ENCODE data around the gene LAMTOR4.
"Not testable (repeated sequence)": the region's sequence is repeated elsewhere in the genome, so short reads cannot be mapped to it uniquely, and the experiment has no call there.

LAMTOR4 gene

DNA sequence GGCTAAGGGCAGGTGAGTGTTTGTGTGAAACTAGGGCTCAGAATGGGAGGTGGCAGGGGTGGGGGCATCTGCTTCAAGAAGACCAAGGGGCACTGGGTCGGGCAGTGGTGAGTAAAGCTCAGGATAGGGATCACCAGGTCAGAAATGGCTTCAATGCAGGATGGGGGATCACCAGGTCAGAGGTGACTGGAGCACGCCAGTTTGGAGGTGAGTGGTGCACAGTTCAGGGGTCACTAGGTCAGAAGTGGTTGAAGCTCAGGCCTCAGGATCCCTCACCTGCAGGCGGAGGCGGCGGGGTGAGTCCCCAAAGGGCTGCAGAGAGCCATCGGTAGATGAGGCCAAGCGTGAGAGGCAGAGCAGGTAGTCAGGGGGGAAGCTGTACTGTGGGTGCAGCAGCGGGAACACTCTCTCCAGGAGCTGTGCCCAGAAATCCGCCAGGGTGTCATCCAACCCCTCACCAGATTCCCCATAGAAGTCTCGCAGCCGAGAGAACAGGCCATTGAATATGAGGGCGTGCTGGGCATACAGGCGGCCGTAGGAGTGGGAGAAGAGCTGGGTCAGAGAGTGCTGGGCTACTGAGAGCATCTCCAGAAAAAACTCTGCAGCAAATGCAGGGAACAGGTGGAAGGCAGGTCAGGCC lies 26.7 kb downstream of the LAMTOR4 start:
- TF ChIP-seq, protein P1, sequence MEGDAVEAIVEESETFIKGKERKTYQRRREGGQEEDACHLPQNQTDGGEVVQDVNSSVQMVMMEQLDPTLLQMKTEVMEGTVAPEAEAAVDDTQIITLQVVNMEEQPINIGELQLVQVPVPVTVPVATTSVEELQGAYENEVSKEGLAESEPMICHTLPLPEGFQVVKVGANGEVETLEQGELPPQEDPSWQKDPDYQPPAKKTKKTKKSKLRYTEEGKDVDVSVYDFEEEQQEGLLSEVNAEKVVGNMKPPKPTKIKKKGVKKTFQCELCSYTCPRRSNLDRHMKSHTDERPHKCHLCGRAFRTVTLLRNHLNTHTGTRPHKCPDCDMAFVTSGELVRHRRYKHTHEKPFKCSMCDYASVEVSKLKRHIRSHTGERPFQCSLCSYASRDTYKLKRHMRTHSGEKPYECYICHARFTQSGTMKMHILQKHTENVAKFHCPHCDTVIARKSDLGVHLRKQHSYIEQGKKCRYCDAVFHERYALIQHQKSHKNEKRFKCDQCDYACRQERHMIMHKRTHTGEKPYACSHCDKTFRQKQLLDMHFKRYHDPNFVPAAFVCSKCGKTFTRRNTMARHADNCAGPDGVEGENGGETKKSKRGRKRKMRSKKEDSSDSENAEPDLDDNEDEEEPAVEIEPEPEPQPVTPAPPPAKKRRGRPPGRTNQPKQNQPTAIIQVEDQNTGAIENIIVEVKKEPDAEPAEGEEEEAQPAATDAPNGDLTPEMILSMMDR (IDR thresholded peaks at IDR 0.05; ENCODE audit: insufficient read depth, low read depth, low read length, missing control alignments): no peak
- no peak for DNase-seq (ENCODE audit: low read depth)
- no peak overlapping the region for H3K4me3 ChIP-seq (ENCODE audit: low read length)

DNA sequence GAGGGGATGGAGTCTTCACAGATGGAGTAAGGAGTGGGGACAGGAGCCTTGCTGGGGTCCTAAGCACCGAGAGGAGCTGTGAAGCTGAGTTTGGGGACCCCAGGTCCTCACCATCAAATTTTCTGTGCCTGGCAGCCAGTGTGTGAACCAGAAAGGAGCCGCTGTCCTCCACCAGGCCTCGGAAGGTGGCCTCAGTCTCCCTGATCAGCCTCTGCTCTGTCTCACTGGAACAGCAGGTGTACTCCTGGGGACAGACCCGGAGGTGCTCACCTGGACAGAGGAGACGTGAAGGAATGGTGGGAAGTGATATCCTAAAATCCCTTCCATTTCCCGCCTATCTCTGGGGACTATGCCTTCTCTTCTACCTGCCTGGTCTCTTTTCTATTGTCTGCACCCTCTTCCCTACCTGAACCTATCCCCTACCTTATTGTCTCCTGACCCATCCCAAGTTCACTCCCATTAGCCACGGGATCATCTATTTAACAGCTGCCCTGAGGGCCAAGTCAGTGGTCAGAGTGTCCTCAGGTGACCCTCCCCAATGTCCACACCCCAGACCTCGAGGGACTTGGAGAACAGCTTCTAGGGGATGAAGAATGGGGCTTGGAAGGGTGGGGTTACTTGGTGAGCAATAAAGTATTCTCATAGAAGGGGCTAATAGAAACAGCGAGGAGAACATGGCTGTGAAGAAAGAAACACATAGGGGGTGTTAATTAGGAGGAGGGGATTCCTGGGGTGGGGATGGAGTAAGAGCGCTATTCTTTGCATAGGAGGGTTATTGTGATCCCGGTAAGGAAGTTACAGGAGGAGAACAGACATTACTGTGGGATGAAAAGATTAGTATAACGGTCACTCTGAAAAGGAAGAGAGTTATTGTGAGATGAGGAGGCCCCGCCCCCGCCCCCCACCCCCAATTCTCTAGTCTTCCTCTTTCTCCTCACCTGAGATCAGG lies 27.7 kb downstream of the LAMTOR4 start:
- TF ChIP-seq, protein P1 (IDR thresholded peaks at IDR 0.05; ENCODE audit: insufficient read depth, low read depth, low read length, missing control alignments): no peak
- DNase-seq (ENCODE audit: low read depth): no peak
- peak overlapping the region; percentile 75 for H3K4me3 ChIP-seq (ENCODE audit: low read length)

DNA sequence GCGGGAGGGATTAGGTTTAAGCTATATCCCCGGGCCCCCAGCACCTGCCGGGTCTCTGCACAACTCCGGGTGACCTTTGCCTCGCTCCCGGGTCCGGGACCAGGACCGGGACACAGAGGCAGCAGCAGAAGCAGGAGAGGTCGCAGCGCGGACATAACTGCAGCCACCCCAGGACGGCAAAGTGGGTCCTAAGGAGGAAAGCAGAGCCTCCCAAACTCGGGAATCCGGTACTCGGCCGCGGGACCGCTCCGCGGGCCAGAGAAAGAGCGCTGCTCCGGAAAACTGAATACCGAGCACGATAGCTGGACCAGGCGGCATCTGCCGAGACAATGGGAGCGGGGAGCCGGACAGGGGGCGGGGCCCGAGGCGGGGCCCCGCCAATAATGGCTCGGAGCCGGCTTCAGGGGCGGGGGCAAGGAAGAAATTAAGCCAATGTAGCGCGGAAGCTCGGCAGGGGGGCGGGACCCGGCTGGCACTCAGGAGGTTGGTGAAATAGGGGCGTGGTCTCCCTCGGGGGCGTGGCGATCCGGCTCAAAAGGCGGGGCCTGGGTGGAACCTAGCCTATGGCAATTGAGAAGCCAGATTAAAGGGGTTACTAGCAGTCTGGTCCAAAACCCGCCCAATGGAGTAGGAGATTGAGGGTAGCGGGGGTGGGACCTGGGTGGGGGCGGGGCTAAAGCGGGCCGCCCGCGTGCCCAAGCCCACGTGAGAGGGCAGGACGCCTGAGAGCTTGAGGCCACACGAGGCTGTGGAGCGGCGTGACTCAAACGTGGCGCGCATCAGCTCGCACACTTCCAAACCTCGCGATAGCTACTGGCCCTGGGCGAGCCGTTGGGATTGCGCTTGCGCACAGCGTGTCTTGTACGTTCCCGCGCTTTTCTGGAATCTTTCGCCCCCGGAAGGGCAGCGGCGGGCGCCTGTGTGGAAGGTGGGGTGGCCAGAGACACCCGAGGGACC lies 28.6 kb downstream of the LAMTOR4 start, which contains the start of the genes GPC2 and STAG3:
GPC2 (minus strand) TSS at position 337 of the 957 bp plus-strand sequence; CDS start at position 155, 182 bp downstream.
STAG3 (plus strand) TSS at position 874 of the 957 bp plus-strand sequence. CDS start 2,639 bp downstream, outside the sequence.
- TF ChIP-seq, protein P1 (IDR thresholded peaks at IDR 0.05; ENCODE audit: insufficient read depth, low read depth, low read length, missing control alignments): no peak
- peak within 1 kb of the TSS; percentile 75 for H3K4me3 ChIP-seq (ENCODE audit: low read length)

DNA sequence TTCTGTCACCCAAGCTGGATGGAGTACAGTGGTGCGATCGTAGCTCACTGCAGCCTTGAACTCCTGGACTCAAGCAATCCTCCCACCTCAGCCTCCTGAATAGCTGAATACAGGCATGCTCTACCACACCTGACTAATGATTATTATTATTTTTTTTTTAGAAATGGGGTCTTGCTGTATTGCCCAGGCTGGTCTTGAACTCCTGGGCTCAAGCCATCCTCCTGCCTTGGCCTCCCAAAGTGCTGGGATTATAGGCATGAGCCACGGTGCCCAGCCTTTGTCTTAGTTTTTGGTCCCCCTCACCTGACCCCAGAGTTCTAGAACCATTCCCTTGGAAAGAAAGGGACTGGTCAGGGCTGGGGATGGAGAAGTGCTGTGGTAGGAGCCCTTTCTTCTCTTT lies 31.4 kb downstream of the LAMTOR4 start:
- DNase-seq (ENCODE audit: low read depth); H3K4me3 ChIP-seq (ENCODE audit: low read length): not testable (repeated sequence)

More for the DNA sequence above, 28.6 kb downstream of the LAMTOR4 start, which contains the start of the genes GPC2 and STAG3:
- DNase-seq (ENCODE audit: low read depth): peak; percentile 97

DNA sequence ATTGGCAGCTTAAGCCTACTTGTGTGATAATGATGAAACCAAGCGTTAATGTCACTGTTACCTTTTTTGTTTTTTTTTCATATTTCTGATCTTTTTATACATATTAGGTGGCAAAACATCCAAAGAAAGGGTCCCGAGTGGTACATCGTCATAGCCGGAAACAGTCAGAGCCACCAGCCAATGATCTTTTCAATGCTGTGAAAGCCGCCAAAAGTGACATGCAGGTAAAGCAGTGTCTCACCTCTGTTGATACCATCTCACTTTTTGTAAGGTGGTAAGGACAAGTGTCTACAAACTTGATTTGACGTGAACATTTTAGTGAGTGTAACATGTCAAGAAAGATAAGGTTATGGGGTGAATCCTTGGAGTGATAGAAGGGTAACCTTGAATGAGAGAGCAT lies 33.9 kb downstream of the LAMTOR4 start:
- DNase-seq (ENCODE audit: low read depth); H3K4me3 ChIP-seq (ENCODE audit: low read length): not testable (repeated sequence)

DNA sequence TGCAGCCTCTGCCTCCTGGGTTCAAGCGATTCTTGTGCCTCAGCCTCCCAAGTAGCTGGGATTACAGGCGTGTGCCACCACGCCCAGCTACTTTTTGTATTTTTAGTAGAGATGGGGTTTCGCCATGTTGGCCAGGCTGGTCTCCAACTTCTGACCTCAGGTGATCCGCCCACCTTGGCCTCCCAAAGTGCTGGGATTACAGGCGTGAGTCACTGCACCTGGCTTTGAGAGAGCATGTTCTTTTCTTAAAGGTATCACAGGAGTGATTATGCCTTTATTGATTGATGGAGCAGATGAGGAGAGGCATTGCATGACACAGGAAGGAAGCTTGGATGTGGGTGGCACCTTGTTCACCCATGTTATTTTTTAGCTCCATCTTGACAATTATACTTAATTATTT lies 34.4 kb downstream of the LAMTOR4 start:
- H3K4me3 ChIP-seq (ENCODE audit: low read length); DNase-seq (ENCODE audit: low read depth): not testable (repeated sequence)

DNA sequence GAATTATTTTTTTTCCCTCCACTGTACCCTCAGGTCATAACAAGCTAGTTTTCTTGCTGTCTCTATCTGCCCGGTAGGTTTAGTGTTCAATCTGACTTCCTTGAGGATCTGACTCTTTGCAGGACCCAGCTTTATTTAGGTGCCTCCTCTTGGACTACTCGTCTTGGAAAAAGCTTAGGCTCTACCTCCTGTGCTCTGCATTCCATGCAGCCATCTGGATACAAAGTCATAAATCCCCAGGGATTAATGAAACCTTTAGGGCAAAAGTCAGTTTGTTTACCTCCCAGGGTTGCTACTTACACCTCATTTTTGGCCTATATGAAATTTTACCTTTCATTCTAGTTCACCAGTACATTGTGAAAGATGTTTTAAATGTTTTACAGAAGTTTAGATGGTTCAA lies 37.0 kb downstream of the LAMTOR4 start:
- no peak for DNase-seq (ENCODE audit: low read depth)
- no peak overlapping the region for H3K4me3 ChIP-seq (ENCODE audit: low read length)
- TF ChIP-seq, protein P1 (IDR thresholded peaks at IDR 0.05; ENCODE audit: insufficient read depth, low read depth, low read length, missing control alignments): no peak

DNA sequence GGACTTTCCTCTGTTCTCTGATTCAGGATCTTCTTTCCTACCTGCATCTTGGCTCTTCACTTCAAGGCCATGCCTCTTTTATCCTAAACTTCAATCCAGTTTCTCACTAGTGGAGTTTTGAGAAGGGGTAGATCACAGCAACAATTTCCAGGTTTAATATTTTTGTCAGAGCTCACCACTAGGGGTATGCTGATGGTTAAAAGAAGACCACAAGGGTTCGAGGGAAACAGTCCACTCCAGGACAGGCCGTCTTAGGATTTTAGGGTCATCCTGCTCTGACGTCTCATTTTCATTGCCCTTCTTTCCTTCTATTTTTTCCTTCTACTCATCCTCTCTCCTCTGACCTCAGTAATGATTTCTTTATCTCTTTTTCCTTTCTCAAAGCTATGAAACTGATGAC lies 40.3 kb downstream of the LAMTOR4 start:
- TF ChIP-seq, protein P1 (IDR thresholded peaks at IDR 0.05; ENCODE audit: insufficient read depth, low read depth, low read length, missing control alignments): no peak
- no peak for DNase-seq (ENCODE audit: low read depth)
- H3K4me3 ChIP-seq (ENCODE audit: low read length): no peak overlapping the region

Measured in epithelial cell of esophagus (primary cell).